GM18909 (cell line): Measurements from ENCODE around the gene MTA2.

ENCODE experiments used
- ATAC-seq: cut with Tn5 transposase; IDR thresholded peaks from one replicate; pipeline ENCODE4 v1.9.1; 2021; ENCODE audit warnings: mild to moderate bottlenecking; ENCODE audit not compliant: unreplicated experiment, poor library complexity

MTA2 gene

GRCh38 chr11:62548545-62549335 is 52.9 kb downstream of the MTA2 start:
- ATAC-seq: no peak

GRCh38 chr11:62547691-62548281 is 53.9 kb downstream of the MTA2 start:
- no peak for ATAC-seq

GRCh38 chr11:62546929-62547625 is 54.6 kb downstream of the MTA2 start:
- ATAC-seq: no peak

GRCh38 chr11:62546244-62546928 is 55.3 kb downstream of the MTA2 start, which contains the start of gene AHNAK:
Gene AHNAK (minus strand): TSS chr11:62546806. CDS start chr11:62536098, 10,708 bp downstream.
- no peak for ATAC-seq

GRCh38 chr11:62545437-62546243 is 56.0 kb downstream of the MTA2 start:
- no peak for ATAC-seq

- ATAC-seq: no peak
Observed at GRCh38 chr11:62544581-62545436, 56.9 kb downstream of the MTA2 start.

- ATAC-seq: no peak
Observed at GRCh38 chr11:62543680-62544444, 57.8 kb downstream of the MTA2 start.
